Stimulated activated CD4-positive, alpha-beta T cell treated with anti-CD3 and anti-CD28 coated beads, Interleukin-1b, Interleukin-23, amount 100 ng/mL, for 24 hours (primary cell): ENCODE data around the gene IFNG-AS1.

Experiments
- DNase-seq, 4 experiments: peaks; one replicate each; pipeline ENCODE4 v3.0.0-alpha.2; 2020; ENCODE audit warnings: low read depth in 4 of 4, low spot score in 1 of 4

The IFNG-AS1 gene

DNA sequence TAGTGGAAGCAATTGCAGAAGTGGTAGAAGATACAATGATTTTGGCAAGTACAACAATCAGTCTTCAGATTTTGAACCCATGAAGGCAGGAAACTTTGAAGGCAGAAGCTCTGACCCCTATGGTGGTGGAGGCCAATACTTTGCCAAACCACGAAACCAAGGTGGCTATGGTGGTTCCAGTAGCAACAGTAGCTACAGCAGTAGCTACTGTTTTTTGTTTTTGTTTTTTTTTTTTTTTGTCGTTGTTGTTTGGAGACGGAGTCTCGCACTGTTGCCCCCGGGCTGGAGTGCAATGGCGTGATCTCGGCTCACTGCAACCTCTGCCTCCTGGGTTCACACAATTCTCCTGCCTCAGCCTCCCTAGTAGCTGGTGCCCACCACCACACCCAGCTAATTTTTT lies 47.4 kb downstream of the IFNG-AS1 start:
- DNase-seq: no peak

DNA sequence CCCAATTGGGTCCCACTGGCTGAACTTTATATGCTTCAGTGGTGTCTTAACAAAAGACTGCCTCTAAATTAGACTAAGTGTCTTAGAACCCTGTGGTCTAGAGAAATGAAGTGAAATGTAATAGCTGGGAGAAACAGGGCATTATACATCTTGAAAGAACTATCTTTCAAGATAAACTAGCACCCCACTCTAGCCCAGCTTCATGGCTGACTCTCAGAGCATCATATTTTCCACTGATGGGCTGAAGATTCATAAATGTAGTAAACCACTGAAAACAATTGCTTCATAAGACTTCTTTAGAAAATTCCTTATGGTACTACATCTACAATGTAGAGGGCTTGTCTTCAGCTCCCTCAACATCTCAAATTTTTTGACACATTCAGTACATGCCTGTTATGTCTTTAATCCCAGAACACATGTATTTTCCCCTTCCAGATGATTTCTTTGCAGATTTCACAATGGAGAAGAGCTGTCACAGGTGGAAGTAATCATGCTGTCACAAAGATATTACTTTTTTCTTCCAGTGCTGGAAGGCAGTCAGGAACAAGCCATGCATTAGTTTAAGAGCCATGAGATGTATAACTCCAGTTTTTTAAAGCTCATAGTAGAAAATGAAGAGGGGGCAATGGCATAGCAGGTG lies 48.5 kb downstream of the IFNG-AS1 start:
- DNase-seq: no peak

DNA sequence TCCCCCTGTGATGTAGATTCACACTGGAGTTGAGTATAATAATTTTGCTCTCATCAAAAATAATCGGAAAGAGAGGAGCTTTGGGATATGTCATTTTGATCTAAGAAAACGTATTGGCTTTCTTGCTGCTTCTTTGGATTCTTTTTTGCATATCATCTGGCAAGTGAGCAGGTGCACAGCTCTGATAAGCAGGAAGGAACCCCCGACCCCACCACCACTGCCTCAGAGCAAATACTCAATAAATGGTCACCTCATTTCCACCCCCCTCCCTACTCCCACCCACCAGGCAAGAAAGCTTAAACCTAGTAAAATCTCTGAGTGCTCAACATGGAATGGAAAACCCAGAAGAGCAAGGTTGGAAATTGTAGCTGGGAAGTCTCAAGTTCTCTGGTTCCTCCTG lies 49.4 kb downstream of the IFNG-AS1 start:
- no peak for DNase-seq

DNA sequence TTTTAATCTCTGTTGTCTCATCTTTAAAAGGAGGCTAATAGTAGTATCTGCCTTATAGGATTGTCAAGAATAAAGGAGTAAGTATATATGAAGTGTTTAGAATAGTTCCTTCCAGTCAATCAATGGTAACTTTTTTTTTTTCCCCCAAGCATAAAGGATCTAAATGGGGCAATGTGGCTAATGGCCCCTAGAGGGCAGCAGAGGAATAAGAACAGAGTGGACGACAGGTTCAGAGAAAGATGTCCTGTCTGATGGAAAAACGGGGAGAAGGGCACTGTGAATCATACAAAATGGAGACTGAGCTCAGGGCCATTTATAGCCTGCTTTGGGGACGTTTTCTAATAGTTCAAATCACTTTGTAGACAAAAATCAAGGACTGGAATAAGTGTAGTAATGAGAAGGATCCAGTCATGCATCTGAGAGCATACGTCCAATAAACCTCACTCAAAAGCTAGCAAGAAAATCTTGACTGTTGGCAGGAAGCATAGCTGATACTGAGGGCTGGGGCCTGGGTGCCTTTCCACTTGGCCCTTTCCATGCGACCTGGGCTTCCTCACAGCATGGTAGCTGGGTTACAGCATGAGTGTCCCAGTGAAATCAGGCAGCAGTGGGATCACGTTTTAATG lies 51.3 kb downstream of the IFNG-AS1 start:
- DNase-seq: peak; percentile 37 to 43 (median 40)

DNA sequence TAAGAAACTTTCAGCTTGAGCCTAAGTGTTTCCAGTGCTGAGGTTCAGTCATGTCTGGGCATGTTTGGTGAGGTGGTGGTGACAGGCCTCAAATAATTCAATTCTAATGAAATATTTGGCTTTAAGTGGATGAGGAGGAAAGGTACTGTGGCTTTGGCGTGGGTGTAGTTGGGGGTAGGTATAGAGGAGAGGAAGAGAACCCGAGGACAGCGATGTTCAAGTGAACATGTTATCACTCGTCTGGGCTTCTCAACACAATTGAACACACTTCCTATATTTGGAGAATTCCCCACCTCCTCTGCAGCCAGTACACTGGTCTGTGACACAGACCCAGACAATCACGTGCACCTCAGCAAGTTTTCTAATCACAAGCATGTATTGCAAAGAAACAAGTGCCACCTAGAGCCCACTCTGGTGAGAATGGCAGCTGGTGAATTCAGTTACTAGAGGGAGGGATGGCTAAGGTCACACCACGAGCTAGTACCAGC lies 53.0 kb downstream of the IFNG-AS1 start:
- DNase-seq: no peak

DNA sequence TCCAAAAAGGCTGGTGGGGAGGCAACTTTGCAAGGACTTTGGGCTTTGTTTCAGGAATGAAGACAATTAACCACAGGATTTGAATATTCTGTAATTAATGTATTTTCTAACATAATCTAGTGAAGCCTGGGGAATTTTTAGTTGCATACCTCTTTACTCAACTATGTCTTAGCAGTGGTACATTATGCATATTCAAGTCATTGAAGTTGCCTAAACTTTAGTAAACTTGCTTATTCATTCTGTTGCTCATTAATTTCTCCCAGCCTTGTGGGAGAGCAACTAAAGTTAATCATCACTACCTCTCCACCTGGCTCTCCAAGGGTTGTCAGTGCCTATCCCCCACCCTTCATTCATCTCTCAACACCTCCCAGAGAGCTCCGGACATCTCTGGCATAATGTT lies 54.2 kb downstream of the IFNG-AS1 start:
- DNase-seq: no peak

DNA sequence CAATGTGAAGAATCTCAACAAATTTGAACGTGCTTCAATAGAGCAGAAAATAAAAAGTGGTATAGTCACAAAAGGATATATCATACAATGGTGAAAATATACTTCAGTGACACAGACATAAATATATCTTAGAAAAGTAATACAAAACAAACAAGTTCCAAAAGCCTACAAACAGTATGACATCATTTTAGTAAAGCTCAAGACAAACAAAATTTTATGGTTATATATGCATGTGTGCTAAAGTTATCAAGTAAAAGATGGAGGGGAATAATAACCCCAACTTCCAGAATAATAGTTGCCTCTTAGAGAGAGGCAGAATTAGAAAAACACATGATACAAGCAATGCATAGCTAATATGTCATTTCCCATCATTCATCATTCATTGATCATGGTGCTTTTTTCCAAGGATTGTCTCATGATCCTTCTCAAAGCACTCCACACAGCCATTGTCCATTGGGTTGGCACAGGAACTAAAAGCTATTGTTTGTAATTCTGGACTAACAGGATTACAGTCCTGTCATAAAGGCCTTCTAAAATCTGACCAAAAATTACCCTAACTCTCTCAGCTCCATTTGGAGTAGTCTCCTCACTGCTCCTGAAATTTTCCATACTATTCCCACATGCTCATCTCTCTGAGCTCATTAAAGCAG lies 59.5 kb downstream of the IFNG-AS1 start:
- no peak for DNase-seq

DNA sequence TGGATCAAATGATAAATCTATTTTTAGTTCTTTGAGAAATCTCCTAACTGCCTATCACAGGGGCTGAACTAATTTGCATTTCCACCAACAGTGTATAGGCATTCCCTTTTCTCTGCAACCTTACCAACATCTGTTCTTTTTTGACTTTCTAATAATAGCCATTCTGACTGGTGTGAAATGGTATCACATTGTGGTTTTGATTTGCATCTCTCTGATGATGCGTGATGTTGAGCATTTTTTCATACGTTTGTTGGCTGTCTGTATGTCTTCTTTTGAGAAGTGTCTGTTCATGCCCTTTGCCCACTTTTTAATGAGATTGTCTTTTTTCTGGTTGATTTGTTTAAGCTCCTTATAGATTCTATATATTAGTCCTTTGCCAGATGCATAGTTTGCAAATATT lies 67.1 kb downstream of the IFNG-AS1 start:
- no peak for DNase-seq

DNA sequence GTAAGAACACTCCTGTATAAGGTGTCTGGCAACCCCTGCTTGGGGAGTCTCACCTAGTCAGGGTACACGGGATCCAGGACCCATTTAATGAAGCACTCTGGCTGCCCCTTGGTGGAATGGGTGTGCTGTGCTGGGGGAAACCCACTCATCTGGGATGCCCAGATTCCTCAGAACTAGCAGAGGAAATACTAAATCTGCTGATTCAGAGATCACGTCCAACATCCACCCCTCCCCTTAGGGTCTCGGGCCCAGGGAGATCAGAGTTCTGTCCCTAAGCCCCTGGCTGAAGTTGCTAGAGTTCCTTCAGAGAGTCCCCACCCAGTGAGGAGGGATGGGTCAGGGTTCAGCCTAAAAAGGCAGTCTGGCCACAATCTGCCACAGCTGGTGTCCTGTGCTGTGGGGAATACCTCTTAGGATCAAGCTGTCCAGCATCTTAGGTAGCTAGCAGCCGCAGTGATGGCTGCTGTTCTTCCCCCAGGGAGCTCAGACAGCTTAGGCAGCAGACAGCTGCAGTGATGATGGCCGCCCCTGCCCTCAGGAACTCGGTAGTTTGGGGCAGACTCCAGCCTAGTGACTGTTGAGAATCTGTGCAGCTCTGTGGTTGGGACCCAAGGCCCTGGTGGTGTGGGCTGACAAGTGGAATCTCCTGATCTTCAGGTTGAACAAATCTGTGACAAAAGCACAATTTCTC lies 74.8 kb downstream of the IFNG-AS1 start:
- no peak for DNase-seq

DNA sequence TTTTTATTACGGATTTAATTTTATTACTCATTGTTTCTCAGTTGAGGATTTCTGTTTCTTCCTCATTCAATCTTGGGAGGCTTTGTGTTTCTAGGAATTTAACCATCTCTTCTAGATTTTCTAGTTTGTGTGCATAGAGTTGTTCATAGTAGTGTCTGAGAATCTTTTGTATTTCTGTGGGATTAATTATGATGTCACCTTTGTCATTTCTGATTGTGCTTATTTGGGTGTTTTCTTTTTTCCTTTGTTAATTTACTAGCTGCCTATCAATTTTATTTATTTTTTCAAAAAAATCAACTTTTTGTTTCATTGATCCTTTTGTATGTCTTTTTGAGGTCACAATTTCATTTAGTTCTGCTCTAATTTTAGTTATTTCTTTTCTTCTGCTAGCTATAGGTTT lies 75.9 kb downstream of the IFNG-AS1 start:
- DNase-seq: no peak

DNA sequence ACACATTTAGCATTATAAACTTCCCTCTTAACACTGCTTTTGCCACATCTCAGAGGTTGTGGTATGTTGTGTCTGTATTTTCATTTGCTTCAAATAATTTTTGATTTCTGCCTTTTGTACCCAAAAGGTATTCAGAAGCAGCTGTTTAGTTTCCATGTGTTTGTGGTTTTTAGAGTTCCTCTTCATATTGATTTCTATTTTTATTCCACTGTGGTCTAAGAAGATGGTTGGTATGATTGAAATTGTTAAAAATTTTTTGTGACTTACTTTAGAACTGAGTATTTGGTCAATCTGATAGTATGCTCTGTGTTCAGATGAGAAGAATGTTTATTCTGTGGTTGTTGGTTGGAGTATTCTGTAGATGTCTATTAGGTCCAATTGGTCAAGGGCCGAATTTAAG lies 76.4 kb downstream of the IFNG-AS1 start:
- DNase-seq: no peak

DNA sequence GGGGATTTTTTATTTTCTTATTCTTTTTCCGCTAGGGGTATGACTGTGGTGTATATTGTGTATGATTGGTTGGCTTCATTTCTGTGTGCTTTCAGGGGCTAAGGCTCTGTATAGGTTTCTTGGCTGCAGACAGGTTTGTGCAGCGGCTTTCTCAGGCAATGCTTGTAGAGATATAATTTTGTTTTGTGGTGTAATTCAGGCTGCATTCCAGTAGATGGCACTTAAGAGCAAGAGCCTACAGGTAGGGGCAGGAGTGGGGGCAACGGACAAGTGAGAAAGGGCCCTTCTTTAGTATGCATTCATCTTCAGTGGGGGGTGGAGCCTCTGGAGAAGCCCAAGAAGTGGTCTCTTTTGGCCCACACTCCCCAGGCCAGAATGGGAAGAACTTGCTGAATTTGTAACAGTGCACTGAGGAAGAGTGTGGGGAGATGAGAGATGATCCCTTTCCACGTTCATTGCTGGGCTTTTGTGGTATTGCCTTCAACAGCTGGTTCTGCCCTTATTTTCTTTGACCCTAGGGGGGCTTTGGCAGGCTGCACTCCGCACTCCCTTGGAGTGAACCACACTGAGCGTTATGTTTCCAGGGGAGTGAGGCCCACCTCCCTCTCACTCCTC lies 78.6 kb downstream of the IFNG-AS1 start:
- DNase-seq: no peak

DNA sequence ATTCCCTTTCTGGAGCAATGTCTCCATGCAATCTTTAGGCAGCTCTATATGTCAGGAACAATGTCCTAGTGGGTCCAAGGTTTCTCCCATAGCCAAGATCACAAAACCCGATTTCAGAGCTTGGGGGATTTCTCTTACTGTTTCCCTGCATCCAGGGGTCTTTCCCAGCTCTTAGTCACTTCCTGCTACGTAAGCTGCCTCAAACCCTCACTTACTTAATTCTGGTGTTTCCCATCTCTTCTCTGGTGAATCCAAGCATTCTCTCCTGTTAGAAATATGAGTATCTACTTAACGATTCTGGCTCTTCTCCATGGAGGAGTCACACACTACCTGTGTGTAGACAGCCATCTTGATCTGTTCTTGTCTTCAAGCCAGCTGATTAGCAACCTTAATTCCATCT lies 80.0 kb downstream of the IFNG-AS1 start:
- no peak for DNase-seq
